Activated T-cell treated with anti-CD3 and anti-CD28 coated beads, Interleukin-2, amount 50 U/mL, for 72 hours (primary cell): ENCODE results near the gene WWC2. TPM values are rescaled to one million over a fixed set of nuclear protein-coding genes. Genes with fewer than 3 reads are reported as not detected.

Experiments
- ATAC-seq, 2 donors: fragments of 150-1000 bp; cut with Tn5 transposase; replicated peaks in 1 of 2; 2 replicates each; pipeline ENCODE4 v1.10.0; 2021; ENCODE audit warnings: moderate library complexity in 2 of 2, mild to moderate bottlenecking in 1 of 2
- DNase-seq, 2 donors: peaks; one replicate each; pipeline ENCODE4 v3.0.0; 2021 to 2022; ENCODE audit warnings: mixed read lengths in 1 of 2
- H3K27ac Mint-ChIP-seq: one replicate; pipeline ENCODE4 v1.8.0; 2022; ENCODE audit warnings: mild to moderate bottlenecking, moderate library complexity, mixed read lengths
- H3K27me3 Mint-ChIP-seq: one replicate; pipeline ENCODE4 v1.8.0; 2022; ENCODE audit warnings: low read depth, mixed read lengths
- H3K36me3 Mint-ChIP-seq, 2 donors: one replicate each; pipeline ENCODE4 v1.8.0; 2022; ENCODE audit warnings: mixed read lengths in 2 of 2, mild to moderate bottlenecking in 1 of 2; ENCODE audit not compliant: insufficient read depth in 2 of 2
- H3K4me1 Mint-ChIP-seq: one replicate; pipeline ENCODE4 v1.8.0; 2022; ENCODE audit warnings: low read depth, mixed read lengths
- H3K4me3 Mint-ChIP-seq, 2 donors: one replicate each; pipeline ENCODE4 v1.8.0; 2022; ENCODE audit warnings: mild to moderate bottlenecking in 2 of 2, mixed read lengths in 2 of 2, moderate library complexity in 2 of 2
- H3K9me3 Mint-ChIP-seq, 2 donors: one replicate each; pipeline ENCODE4 v1.8.0; 2022; ENCODE audit warnings: mixed read lengths in 2 of 2
- total RNA-seq, 2 donors: library from RNA; stranded (reverse); gene quantifications; one replicate each; pipeline ENCODE4 v1.2.3, GENCODE V29; 2022

WWC2 gene
- total RNA-seq, 2 donors from 2014 or later = 3.6 to 3.7 TPM

- ATAC-seq = no peak
- Mint-ChIP-seq H3K27ac (no peak overlapping the region), H3K4me1 (peaks cover 5% of the 10 kb centered on the region), H3K9me3 (peaks cover 2 to 5% of the 10 kb centered on the region in 2 donors), H3K36me3 (no peaks in the 10 kb centered on the region), H3K27me3 (peaks cover 20% of the 10 kb centered on the region), H3K4me3 (no peak overlapping the region)
- no peak for DNase-seq
Measured at GRCh38 chr4:183094393-183095198, 4.5 kb upstream of the WWC2 start.

- Mint-ChIP-seq H3K27me3 (peaks cover 20% of the 10 kb centered on the region), H3K4me3 (no peak overlapping the region), H3K9me3 (peaks cover under 1% of the 10 kb centered on the region in 2 donors)
Measured at GRCh38 chr4:183095199-183095512, 3.9 kb upstream of the WWC2 start.

GRCh38 chr4:183096276-183096965 is 2.6 kb upstream of the WWC2 start:
- Mint-ChIP-seq H3K4me3 (peak overlapping the region in 1 of 2 donors; percentile 26), H3K9me3 (no peaks in the 10 kb centered on the region), H3K4me1 (peaks cover 5% of the 10 kb centered on the region), H3K27me3 (peaks cover 29% of the 10 kb centered on the region), H3K27ac (peak overlapping the region; percentile 82), H3K36me3 (no peaks in the 10 kb centered on the region)
- DNase-seq (no peak), ATAC-seq (no peak)

More at GRCh38 chr4:183095199-183095512, 3.9 kb upstream of the WWC2 start:
- no peaks in the 10 kb centered on the region for H3K36me3 Mint-ChIP-seq
- DNase-seq = no peak
- H3K4me1 Mint-ChIP-seq = peaks cover 5% of the 10 kb centered on the region
- ATAC-seq = no peak
- no peak overlapping the region for H3K27ac Mint-ChIP-seq

- DNase-seq (peak; percentile 1 to 3), ATAC-seq (no peak)
- peaks cover 5% of the 10 kb centered on the region for H3K4me1 Mint-ChIP-seq
- H3K27me3 Mint-ChIP-seq = peaks cover 39% of the 10 kb centered on the region
- H3K9me3 Mint-ChIP-seq = no peaks in the 10 kb centered on the region
- H3K4me3 Mint-ChIP-seq = peak overlapping the region; percentile 48 to 71
- H3K27ac Mint-ChIP-seq = peak overlapping the region; percentile 82
- no peaks in the 10 kb centered on the region for H3K36me3 Mint-ChIP-seq
Measured at GRCh38 chr4:183097231-183098018, 1.6 kb upstream of the WWC2 start.

- Mint-ChIP-seq H3K4me3 (peak overlapping the region; percentile 69 to 71), H3K27me3 (peaks cover 43% of the 10 kb centered on the region), H3K36me3 (no peaks in the 10 kb centered on the region), H3K9me3 (no peaks in the 10 kb centered on the region), H3K4me1 (peaks cover 5% of the 10 kb centered on the region), H3K27ac (no peak overlapping the region)
- DNase-seq = peak; percentile 37 to 55
- peak; percentile 47 to 64 for ATAC-seq
Measured at GRCh38 chr4:183098019-183098722, 886 bp upstream of the WWC2 start.

GRCh38 chr4:183099537-183100297 is 660 bp downstream of the WWC2 start:
- Mint-ChIP-seq H3K4me3 (peak overlapping the region; percentile 54 to 55), H3K27me3 (peaks cover 43% of the 10 kb centered on the region), H3K27ac (no peak overlapping the region), H3K9me3 (no peaks in the 10 kb centered on the region), H3K4me1 (peaks cover 5% of the 10 kb centered on the region), H3K36me3 (no peaks in the 10 kb centered on the region)
- DNase-seq (peak; percentile 13 to 18), ATAC-seq (peak; percentile 10 to 22)

GRCh38 chr4:183100298-183100599 is 1.2 kb downstream of the WWC2 start:
- Mint-ChIP-seq H3K9me3 (no peaks in the 10 kb centered on the region), H3K27ac (no peak overlapping the region), H3K4me1 (peaks cover 5% of the 10 kb centered on the region), H3K4me3 (peak overlapping the region; percentile 54 to 55), H3K27me3 (peaks cover 43% of the 10 kb centered on the region), H3K36me3 (no peaks in the 10 kb centered on the region)
- ATAC-seq (no peak), DNase-seq (no peak)

- ATAC-seq (no peak), DNase-seq (no peak)
- Mint-ChIP-seq H3K36me3 (no peaks in the 10 kb centered on the region), H3K27me3 (peaks cover 43% of the 10 kb centered on the region), H3K4me3 (peak overlapping the region in 1 of 2 donors; percentile 37), H3K4me1 (peaks cover 5% of the 10 kb centered on the region), H3K27ac (peak overlapping the region; percentile 33), H3K9me3 (no peaks in the 10 kb centered on the region)
Measured at GRCh38 chr4:183100827-183101226, 1.8 kb downstream of the WWC2 start.

- ATAC-seq = no peak
- H3K27me3 Mint-ChIP-seq = peaks cover 31% of the 10 kb centered on the region
Measured at GRCh38 chr4:183101956-183102480, 3.0 kb downstream of the WWC2 start.

GRCh38 chr4:183105092-183105491 is 6.0 kb downstream of the WWC2 start:
- peaks cover 23% of the 10 kb centered on the region for H3K27me3 Mint-ChIP-seq
- H3K9me3 Mint-ChIP-seq = no peaks in the 10 kb centered on the region
- DNase-seq (no peak), ATAC-seq (no peak)
- H3K4me1 Mint-ChIP-seq = no peaks in the 10 kb centered on the region
- no peak overlapping the region for H3K4me3 Mint-ChIP-seq
- H3K27ac Mint-ChIP-seq = no peak overlapping the region
- H3K36me3 Mint-ChIP-seq = no peaks in the 10 kb centered on the region

More at GRCh38 chr4:183101956-183102480, 3.0 kb downstream of the WWC2 start:
- no peaks in the 10 kb centered on the region for H3K9me3 Mint-ChIP-seq
- peaks cover 5% of the 10 kb centered on the region for H3K4me1 Mint-ChIP-seq
- H3K36me3 Mint-ChIP-seq = no peaks in the 10 kb centered on the region
- H3K27ac Mint-ChIP-seq = no peak overlapping the region
- DNase-seq = no peak
- H3K4me3 Mint-ChIP-seq = no peak overlapping the region

GRCh38 chr4:183106839-183107238 is 7.8 kb downstream of the WWC2 start:
- Mint-ChIP-seq H3K4me1 (no peaks in the 10 kb centered on the region), H3K4me3 (no peak overlapping the region), H3K27ac (no peak overlapping the region), H3K27me3 (peaks cover 9% of the 10 kb centered on the region), H3K9me3 (no peaks in the 10 kb centered on the region), H3K36me3 (no peaks in the 10 kb centered on the region)
- DNase-seq = no peak
- ATAC-seq = no peak

- no peak for DNase-seq
- ATAC-seq = no peak
- Mint-ChIP-seq H3K27ac (no peak overlapping the region), H3K4me3 (no peak overlapping the region), H3K27me3 (no peaks in the 10 kb centered on the region), H3K9me3 (no peaks in the 10 kb centered on the region), H3K36me3 (no peaks in the 10 kb centered on the region), H3K4me1 (no peaks in the 10 kb centered on the region)
Measured at GRCh38 chr4:183107891-183108459, 8.9 kb downstream of the WWC2 start.
